ENCODE measurements around the gene ANAPC5. TPM values are rescaled to one million over a fixed set of nuclear protein-coding genes. Genes with fewer than 3 reads are reported as not detected.
A peak's percentile ranks its signal among the peaks of the same experiment; 100 is the strongest.
"Not testable (repeated sequence)": the region's sequence is repeated elsewhere in the genome, so short reads cannot be mapped to it uniquely, and the experiment has no call there.

ANAPC5 gene
- total RNA-seq, 1 experiment from 2014 or later, result 169 TPM

DNA sequence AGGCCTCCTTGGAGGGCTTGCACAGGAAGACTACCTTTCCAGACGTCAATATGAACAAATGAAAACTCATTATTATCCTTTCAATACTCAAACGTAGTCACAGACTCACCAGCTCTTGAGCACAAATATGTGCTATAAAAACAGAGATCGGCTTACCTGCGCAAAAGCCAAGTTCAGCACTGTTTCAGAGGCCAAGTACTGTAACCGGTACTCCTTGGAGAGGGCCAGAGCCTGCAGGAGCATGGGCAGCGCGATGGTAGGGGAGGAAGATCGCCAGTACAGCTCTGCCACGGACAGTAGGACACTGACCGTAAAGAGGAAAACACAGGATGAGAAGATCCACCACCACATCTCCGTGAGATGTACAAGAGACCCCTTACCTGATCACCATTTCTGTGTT lies 34.1 kb downstream of the ANAPC5 start:
- no peak for DNase-seq (ENCODE audit: low read depth)

DNA sequence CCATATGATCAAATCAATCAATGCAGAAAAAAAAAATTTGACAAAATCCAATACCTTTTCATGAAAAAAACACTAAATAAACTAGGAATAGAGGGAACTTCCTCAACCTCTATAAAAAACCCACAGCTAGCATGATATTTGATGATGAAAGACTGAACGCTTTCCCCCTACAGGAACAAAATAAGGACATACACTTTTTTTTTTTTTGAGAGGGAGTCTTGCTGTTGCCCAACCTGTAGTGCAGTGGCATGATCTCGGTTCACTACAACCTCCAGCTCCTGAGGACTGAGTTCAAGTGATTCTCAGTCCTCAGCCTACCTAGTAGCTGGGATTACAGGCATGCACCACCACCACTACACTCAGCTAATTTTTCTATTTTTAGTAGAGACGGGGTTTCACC lies 37.8 kb downstream of the ANAPC5 start:
- no peak for DNase-seq (ENCODE audit: low read depth)

DNA sequence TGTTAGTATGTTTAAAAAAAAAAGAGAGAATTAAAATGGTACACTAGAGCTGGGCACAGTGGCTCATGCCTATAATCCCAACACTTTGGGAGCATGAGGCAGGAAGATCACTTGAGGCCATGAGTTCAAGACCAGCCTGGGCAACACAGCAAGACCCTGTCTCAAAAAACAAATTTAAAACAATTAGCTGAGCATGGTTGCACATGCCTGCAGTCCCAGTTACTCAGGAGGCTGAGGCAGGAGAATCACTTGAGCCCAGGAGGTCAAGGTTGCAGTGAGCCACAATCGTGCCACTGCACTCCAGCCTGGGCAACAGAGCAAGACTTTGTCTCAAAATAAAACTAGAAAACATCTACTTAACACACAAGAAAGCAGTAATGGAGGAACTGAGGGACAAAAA lies 42.0 kb downstream of the ANAPC5 start:
- not testable (repeated sequence) for DNase-seq (ENCODE audit: low read depth)

DNA sequence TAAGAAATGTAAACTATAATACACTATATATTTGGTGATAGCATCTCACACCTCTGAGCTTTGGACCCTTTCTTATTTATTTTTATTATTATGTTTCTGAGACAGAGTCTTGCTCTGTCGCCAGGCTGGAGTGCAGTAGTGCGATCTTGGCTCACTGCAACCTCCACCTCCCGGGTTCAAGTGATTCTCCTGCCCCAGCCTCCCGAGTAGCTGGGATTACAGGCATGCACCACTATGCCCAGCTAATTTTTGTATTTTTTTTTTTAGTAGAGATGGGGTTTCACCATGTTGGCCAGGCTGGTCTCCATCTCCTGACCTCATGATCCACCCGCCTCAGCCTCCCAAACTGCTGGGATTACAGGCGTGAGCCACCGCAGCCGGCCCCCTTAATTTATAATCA lies 44.8 kb downstream of the ANAPC5 start:
- not testable (repeated sequence) for DNase-seq (ENCODE audit: low read depth)

GRCh38 chr12:121304306-121304705 lies 47.9 kb downstream of the ANAPC5 start:
- DNase-seq (ENCODE audit: low read depth), result no peak

GRCh38 chr12:121301876-121302275 lies 50.3 kb downstream of the ANAPC5 start:
- DNase-seq (ENCODE audit: low read depth), result no peak

DNA sequence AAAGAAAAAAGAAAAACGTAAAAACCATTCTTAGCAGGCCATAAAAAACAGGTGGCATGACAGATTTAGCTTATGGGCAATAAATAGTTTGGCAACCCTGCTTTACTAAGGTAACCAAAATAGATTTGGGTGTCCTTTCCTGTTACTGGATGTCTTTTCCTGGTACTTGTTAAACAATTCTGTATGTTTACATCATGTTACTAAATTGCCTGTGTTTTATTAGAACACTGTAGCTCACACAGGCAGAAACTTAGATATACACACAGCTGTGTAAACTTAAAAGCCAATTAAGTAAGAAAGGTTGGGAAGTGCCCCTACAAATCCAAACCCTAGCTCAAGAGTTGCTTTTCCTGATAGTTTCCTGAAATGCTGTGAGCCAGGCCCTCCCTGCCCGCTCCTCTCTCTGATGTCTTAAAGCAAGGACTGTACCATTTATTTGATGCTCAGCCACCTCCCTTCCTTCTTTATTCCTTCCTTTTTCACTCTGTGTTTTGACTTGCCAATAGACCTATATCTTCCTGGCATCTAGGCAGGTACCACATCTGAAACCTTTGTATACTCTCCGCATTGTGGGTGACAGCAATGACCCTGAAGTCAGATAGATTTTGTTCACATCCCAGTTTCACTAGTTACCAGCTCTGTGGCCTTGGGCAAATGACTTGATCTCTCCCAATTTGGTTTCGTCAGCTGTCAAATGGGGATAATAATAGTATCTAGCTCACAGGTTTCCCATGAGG lies 52.0 kb downstream of the ANAPC5 start:
- DNase-seq (ENCODE audit: low read depth), result no peak

DNA sequence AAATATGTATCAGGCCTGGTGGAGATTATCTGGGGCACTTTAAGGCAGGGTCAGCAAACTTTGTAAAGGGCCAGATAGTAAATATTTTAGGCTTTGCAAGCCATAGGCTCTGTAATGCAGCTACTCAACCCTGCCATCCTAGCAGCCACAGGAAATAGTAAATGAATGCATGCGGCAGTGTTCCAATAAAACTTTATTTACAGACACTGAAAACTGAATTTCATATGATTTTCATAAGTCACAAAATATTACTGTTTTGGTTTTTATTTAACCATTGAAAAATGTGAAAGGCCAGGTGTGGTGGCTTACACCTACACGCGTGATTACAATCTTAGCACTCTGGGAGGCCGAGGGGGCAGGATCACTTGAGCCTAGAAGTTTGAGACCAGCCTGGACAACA lies 52.5 kb downstream of the ANAPC5 start:
- DNase-seq (ENCODE audit: low read depth), result no peak

DNA sequence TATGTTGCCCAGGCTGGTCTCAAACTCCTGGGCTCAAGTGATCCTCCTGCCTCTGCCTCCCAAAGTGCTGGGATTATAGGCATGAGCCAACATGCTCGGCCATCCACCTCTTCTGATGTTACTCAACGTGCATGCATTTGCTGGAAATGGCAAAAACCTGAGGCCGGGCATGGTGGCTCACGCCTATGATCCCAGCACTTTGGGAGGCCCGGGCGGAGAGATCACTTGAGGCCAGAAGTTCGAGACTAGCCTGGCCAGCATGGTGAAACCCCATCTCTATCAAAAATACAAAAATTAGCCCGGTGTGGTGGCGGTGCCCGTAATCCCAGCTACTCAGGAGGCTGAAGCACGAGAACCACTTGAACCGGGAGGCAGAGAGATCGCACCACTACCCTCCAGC lies 53.8 kb downstream of the ANAPC5 start:
- not testable (repeated sequence) for DNase-seq (ENCODE audit: low read depth)

DNA sequence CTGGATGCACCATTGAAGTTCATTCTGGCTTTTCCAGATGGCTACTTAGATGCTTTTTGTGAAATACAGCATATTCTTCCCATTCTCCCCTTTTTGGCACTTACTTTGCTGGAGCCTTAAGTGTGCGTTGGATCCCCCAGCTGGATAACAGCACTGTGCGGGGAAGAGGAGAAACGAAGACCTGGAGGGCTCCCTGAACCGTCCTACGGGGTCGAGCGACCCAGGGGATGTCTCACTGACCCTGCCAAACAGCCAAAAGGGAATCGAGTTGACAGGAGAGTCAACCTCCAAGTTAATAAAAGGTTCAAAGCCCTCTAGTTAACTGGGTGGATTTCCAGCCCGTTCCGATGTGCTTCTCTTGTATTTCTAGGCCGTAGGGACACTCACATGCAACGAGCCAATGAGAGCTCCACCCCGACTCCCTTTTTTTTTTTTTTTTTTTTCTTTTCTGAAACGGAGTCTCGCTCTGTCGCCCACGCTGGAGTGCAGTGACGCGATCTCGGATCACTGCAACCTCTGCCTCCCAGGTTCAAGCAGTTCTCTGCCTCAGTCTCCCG lies 54.7 kb downstream of the ANAPC5 start:
- peak; percentile 8 for DNase-seq (ENCODE audit: low read depth)

DNA sequence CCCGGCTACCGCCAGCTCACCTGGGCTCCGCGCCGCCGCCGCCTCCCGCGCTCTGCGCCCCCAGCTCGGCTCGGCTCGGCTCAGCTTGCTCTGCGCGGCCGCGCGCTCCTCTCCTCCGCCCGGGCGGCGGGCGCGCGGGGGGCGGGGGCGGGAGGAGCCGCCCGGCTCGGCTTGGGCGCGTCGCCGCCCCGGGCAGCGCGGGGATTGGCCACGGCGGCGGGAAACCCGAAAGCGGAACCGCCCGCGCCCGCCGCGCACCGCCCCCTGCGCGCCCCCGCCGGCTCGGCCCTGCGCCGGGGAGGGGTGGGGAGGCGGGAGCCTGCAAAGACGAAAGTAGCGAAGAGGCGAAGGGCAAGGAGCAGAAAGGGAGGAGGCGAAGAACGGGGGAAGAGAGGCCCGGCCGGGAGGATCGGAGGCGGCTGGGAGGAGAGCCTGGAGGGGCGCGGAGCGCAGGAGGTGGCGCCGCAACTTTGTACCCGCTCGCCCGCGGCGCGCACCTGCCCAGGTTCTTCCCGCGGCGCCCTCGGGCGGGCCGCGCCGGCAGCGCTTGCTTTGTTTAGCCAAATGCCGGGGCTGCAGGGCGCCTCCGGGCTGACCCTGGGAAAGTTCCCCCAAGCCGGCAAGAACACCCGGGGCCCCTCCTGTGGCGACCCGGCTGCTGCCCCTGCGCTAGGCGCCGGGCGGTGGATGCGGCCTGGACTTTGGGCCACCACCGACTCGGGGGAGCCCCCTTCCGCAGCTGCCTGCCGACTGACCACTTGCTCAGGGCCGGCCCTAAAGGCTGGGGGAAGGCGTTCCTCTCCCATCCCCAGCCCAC lies 55.4 kb downstream of the ANAPC5 start, which contains the start of gene CAMKK2:
CAMKK2 (minus strand) TSS at position 92 of the 817 bp plus-strand sequence. CDS start 22,183 bp downstream, outside the sequence.
- DNase-seq (ENCODE audit: low read depth), result peak; percentile 71

- peak; percentile 10 for DNase-seq (ENCODE audit: low read depth)
Measured at GRCh38 chr12:121295746-121296617, 56.2 kb downstream of the ANAPC5 start.

DNA sequence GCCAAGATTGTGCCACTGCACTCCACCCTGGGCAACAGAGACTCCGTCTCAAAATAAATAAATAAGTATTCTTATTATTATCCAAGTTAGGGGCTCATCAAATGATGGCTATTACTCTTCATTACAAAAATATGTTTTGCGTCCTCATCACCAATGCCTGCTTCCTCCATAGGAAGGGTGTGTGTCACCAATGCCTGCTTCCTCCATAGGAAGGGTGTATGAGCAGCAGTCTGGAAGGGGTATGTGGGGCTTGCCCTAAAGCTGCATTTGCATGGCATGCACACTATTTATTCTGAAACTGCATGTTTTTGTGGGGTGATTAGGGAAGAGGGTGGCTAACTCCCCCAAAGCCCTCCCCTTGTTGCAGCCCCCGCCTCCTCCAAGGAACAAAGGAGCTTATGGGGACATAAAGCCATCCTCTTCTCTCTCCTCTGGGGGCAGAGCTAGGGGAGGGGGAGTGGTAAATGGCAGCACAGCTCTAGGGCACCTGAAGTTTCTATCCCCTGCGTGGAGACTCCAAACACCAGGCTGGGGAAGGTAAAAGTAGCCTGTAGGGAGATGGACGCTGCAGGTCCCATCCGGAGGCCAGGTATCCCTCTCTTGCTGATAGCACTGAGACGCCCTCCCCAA lies 57.0 kb downstream of the ANAPC5 start:
- no peak for DNase-seq (ENCODE audit: low read depth)

- no peak for DNase-seq (ENCODE audit: low read depth)
Measured at GRCh38 chr12:121294151-121294889, 57.9 kb downstream of the ANAPC5 start.

GRCh38 chr12:121293603-121294002 lies 58.6 kb downstream of the ANAPC5 start:
- DNase-seq (ENCODE audit: low read depth), result no peak

- no peak for DNase-seq (ENCODE audit: low read depth)
Measured at GRCh38 chr12:121290410-121290809, 61.8 kb downstream of the ANAPC5 start.

DNA sequence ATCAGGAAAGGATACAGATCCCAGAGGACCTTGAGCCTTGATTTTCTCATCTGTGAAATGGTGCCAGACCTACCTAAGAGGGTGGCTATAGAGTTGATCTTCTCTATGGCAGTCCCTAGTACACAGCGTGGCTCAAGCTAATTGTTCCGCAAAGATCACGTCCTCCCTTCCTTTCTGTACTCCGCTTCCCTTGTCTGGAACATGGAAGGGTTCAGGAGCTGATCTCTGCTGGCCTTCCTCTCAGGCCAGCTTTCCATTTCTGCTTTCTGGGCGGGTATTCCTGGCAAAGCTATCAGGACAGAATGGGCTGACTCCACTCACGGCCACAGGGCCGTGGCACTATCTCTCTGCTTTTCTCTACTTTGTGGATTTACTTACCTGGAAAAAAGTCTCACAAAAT lies 62.2 kb downstream of the ANAPC5 start:
- no peak for DNase-seq (ENCODE audit: low read depth)

DNA sequence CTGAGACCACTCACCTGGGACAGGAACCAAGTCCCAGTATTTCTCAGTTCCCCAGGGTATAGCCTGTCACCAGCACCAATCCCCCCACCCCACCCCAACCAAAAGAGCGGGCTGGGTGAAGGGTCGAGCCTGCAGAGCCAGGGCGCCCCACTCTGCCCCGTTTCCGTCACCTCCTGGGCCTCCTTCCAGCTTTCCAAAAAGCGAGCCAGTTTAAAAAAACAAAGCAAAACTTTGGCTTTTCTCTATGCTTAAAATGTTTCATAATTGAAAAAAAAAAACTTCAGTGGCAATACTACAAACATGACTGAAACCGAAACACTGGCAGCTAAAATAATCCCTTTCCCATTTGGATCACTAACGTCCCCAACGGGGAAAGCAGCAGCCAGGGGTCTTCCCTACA lies 63.2 kb downstream of the ANAPC5 start:
- no peak for DNase-seq (ENCODE audit: low read depth)

DNA sequence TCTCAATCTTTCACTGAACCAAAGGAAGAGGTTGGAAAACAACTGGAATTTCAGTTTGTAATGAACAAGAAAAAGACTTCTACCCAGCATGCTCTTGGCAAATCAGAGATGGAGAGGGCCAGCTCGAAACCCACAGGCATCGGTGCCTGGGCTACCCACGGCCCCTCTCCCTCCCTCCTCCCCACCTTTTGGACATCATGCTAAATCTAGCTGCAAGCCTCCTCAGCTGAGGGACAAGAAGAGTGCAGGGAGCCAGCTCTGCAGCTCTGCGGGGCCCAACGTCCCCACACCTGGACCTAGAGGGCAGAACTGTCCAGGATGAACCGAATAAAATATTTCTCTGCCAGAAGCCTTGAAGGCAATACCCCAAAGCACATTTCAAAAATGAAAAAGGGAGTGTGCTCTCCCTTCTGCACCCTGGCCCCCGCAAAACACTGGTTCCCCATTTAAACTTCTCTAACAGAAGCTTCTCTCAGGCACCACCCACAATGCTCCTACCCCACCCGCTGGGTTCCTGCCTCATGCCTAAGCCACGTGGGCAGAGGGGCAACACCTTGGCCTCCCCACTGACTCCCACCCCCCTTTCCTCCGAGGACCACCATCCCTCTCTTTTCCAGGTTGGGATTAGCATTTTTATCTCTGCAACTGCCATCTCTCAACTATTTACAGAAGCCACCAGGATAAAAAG lies 63.9 kb downstream of the ANAPC5 start:
- DNase-seq (ENCODE audit: low read depth), result no peak

Measured in M059J (cell line).